ENCODE data around the gene INCA1.
"Not testable (repeated sequence)": the region's sequence is repeated elsewhere in the genome, so short reads cannot be mapped to it uniquely, and the experiment has no call there.

Gene INCA1

GRCh38 chr17:4997302-4998026 lies at the start of gene INCA1, which contains the start of gene KIF1C:
INCA1 (minus strand) TSS chr17:4997522; CDS start chr17:4994437, 3,085 bp downstream.
KIF1C (plus strand) TSS chr17:4997950; CDS start chr17:5000247, 2,297 bp downstream.
- peak; percentile 93 to 95 for ATAC-seq

- no peak for ATAC-seq
Observed at GRCh38 chr17:5045496-5045895, 48.2 kb upstream of the INCA1 start.

DNA sequence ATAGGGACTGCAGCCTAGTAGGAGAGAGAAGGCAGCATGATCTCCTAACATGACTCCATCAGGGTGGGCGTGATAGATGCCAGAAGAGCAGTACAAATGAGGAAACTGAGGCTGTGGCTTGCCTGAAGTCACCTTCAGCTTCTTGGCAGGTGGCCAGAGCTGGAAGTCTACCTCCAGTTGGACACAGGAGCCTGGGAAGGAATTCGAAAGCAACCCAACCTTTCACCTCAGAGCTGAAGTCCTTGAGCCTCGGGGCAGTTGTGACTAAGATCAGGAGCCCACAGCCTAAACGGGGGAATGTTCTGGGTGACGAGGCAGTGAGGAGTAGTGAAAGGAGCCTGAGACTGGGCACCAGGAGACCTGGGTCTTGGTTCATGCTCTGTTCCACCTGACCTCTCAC lies 47.3 kb upstream of the INCA1 start:
- no peak for ATAC-seq

- ATAC-seq: no peak
Observed at GRCh38 chr17:5043524-5043923, 46.2 kb upstream of the INCA1 start.

- peak in 1 of 2 donors; percentile 17 for ATAC-seq
Observed at GRCh38 chr17:5042157-5043022, 45.1 kb upstream of the INCA1 start.

- no peak for ATAC-seq
Observed at GRCh38 chr17:5035315-5035714, 38.0 kb upstream of the INCA1 start, which contains the start of gene SLC52A1. SLC52A1 (minus strand) TSS chr17:5035426; CDS start chr17:5034606, 820 bp downstream.

GRCh38 chr17:5034651-5035050 lies 37.3 kb upstream of the INCA1 start:
- no peak for ATAC-seq

GRCh38 chr17:5034063-5034462 lies 36.7 kb upstream of the INCA1 start:
- ATAC-seq: no peak

DNA sequence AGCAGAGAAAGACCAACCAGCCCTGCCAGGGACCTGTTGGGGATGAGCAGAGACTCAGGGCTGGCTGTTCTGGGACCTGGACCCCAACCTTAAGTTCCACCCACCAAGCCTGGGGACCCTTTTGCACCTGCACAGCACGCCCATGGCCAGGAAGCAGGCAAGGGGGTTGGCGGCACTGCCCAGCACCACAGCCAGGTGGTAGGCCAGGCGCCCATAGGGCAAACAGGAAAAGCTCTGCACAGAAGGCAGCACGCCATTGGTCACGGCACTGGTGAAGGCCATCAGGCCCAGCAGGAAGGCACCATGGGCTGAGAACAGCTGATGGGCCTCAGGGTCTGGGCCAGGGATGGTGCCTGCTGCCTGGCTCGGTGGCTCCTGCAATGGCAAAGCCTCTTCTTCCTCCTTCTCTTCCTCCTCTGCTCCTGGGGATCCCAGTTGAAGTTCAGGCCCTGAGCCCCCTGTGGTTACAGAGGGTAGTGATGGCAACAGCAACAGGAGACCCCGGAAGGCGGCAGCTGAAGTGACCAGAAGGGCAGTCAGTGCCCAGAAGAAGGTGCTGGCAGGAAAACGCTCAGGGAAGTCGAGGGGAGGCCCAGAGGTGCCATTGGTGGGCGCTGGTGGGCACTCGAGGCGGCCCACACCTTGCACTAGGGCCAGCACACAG lies 36.2 kb upstream of the INCA1 start:
- no peak for ATAC-seq

DNA sequence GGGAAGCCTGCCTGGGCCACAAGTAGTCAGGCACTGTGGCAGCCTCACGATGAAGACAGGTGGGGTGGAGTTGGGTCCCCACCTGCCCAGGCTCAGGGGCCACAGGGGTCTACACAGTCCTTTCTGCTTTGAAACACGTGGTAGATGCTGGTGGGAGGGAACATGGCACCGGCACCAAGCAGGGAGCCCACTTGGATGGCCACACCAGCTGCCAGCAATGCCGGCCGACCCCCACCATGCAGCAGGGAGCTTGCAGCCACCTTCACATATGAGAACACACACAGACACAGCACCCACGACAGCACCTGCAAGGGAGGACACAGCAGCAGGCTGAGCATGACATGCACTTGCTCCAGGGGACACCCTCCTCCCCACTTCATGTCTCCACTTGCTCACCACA lies 35.5 kb upstream of the INCA1 start:
- ATAC-seq: no peak

- peak; percentile 86 to 89 for ATAC-seq
Observed at GRCh38 chr17:5031365-5032082, 34.2 kb upstream of the INCA1 start.

- ATAC-seq: not testable (repeated sequence)
Observed at GRCh38 chr17:5030168-5030567, 32.8 kb upstream of the INCA1 start.

- ATAC-seq: no peak
Observed at GRCh38 chr17:5027916-5028315, 30.6 kb upstream of the INCA1 start.

GRCh38 chr17:5027299-5027698 lies 30.0 kb upstream of the INCA1 start:
- ATAC-seq: no peak

GRCh38 chr17:5024604-5025003 lies 27.3 kb upstream of the INCA1 start:
- ATAC-seq: no peak

DNA sequence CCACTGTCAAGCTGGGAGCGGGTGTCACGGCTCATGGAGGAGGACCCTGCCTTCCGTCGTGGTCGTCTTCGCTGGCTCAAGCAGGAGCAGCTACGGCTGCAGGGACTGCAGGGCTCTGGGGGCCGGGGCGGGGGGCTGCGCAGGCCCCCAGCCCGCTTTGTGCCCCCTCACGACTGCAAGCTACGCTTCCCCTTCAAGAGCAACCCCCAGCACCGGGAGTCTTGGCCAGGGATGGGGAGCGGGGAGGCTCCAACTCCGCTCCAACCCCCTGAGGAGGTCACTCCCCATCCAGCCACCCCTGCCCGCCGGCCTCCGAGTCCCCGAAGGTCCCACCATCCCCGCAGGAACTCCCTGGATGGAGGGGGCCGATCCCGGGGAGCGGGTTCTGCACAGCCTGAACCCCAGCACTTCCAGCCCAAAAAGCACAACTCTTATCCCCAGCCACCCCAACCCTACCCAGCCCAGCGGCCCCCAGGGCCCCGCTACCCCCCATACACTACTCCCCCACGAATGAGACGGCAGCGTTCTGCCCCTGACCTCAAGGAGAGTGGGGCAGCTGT lies 26.3 kb upstream of the INCA1 start:
- no peak for ATAC-seq

GRCh38 chr17:5022171-5022711 lies 24.9 kb upstream of the INCA1 start:
- no peak for ATAC-seq

GRCh38 chr17:5020502-5021023 lies 23.2 kb upstream of the INCA1 start:
- no peak for ATAC-seq

DNA sequence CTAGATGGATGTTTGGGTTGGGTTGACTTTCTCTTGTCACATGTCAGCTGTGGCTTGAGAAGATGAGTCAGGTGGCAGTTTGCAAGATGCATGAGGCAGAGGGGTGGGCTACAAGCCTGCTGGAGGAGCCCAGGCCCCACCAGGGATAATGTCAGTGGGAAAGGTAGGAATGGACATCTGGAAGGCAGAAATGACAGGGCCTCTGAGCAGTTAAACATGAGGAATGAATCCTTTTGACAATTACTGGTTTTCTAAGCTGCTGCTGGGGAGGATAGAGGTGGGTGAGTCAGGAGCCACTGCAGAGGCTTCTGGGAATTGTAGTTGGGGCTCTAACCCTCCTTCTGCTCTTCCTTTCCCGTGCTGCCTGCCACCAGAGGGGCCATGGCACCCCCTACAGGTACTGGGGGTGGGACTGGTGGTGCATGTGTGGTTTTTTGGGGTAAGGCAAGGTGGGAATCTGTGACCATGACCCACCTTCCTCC lies 22.2 kb upstream of the INCA1 start:
- peak; percentile 90 to 91 for ATAC-seq

GRCh38 chr17:5014357-5014756 lies 17.0 kb upstream of the INCA1 start:
- no peak for ATAC-seq

- peak; percentile 55 to 76 for ATAC-seq
Observed at GRCh38 chr17:5011928-5012327, 14.6 kb upstream of the INCA1 start.

All from activated CD4-positive, CD25-positive, alpha-beta regulatory T cell treated with anti-CD3 and anti-CD28 coated beads, Interleukin-2, amount 50 U/mL, for 24 hours (primary cell).